H1 (cell line): ENCODE results near the gene LCP1. TPM values are rescaled to one million over a fixed set of nuclear protein-coding genes. Genes with fewer than 3 reads are reported as not detected.

Experiments used
- BCL11A ChIP-seq, 2 experiments: IDR thresholded peaks; one replicate each; pipeline ENCODE4 v1.6.1; 2011; ENCODE audit warnings: low read depth in 2 of 2, low read length in 2 of 2, mild to moderate bottlenecking in 2 of 2
- CHD7 ChIP-seq: fragments of 300-600 bp; sonication (generic); IDR thresholded peaks from 2 replicates; pipeline ENCODE4 v1.7.1; 2012; ENCODE audit warnings: low read length, moderate library complexity, mild to moderate bottlenecking, inconsistent platforms; ENCODE audit not compliant: insufficient replicate concordance
- NRF1 ChIP-seq: IDR thresholded peaks from 2 replicates; pipeline ENCODE4 v1.6.1; 2011; ENCODE audit warnings: mild to moderate bottlenecking, low read depth, low read length, improper control_type of control experiment
- RAD21 ChIP-seq, 2 experiments: IDR thresholded peaks in 1 of 2; conservative IDR thresholded peaks in 1 of 2; 2 replicates each; pipeline ENCODE4 v1.6.1; 2011; ENCODE audit warnings: low read depth in 2 of 2, low read length in 2 of 2, improper control_type of control experiment in 1 of 2, inconsistent platforms in 1 of 2, mild to moderate bottlenecking in 1 of 2, moderate library complexity in 1 of 2
- RFX5 ChIP-seq: IDR thresholded peaks from 2 replicates; pipeline ENCODE4 v1.6.1; 2011; ENCODE audit warnings: low read depth, low read length, improper control_type of control experiment, borderline replicate concordance
- SP1 ChIP-seq: IDR thresholded peaks from 2 replicates; pipeline ENCODE4 v1.6.1; 2011; ENCODE audit warnings: low read depth, low read length
- TCF12 ChIP-seq: IDR thresholded peaks from 2 replicates; pipeline ENCODE4 v1.6.1; 2011; ENCODE audit warnings: low read depth, mild to moderate bottlenecking, low read length
- YY1 ChIP-seq: IDR thresholded peaks from 2 replicates; pipeline ENCODE4 v1.6.1; 2011; ENCODE audit warnings: low read depth, mild to moderate bottlenecking, low read length
- polyA plus RNA-seq, 7 experiments: library from polyadenylated mRNA; depleted of rRNA in 3 of 7; stranded (reverse) in 5 of 7; unstranded in 2 of 7; fragments of >200 nt in 5 of 7; fragments of 200-250 nt in 2 of 7; gene quantifications; 1 replicate in 5 of 7; 2 replicates in 1 of 7; 4 replicates in 1 of 7; pipeline versions ENCODE4 v1.2.1 to v1.2.3, GENCODE V29; 2011 to 2013; ENCODE audit warnings: missing spikeins in 2 of 7, mixed read lengths in 2 of 7
- total RNA-seq: library from RNA; stranded (reverse); fragmentation: NEBNext Ultra II Directional; extraction: Animal tissue kit (Norgen Biotek cat#: 25700); gene quantifications from 2 replicates; pipeline ENCODE4 v1.2.1, GENCODE V29; 2021

The LCP1 gene
- total and polyA plus RNA-seq, 2 of the 8 experiments (the other 6 are each of a cell fraction or from before 2014, with no cell fraction given): 0.65 to 4.3 TPM

GRCh38 chr13:46178143-46178542 lies 3.8 kb downstream of the LCP1 start (continued):
- TF ChIP-seq CHD7 (no peak), NRF1 (no peak), SP1 (no peak), RFX5 (no peak), BCL11A (IDR thresholded peaks at IDR 0.05; ENCODE audit: low read depth in 2 of 2, low read length in 2 of 2) (no peak), RAD21 (IDR thresholded peaks at IDR 0.05 in 1 of 2, conservative IDR thresholded peaks at IDR 0.05 in 1 of 2; ENCODE audit: low read depth in 2 of 2, low read length in 2 of 2) (no peak), YY1 (no peak), TCF12 (no peak)
